Lower leg skin (tissue), 3 donors: ENCODE measurements around the gene STX1B.

Experiments
- CTCF ChIP-seq, 3 donors: fragments of 450-650 bp; IDR thresholded peaks; one replicate each; pipeline ENCODE4 v1.5.1; 2016; ENCODE audit warnings: antibody characterized with exemption in 3 of 3, mild to moderate bottlenecking in 3 of 3, moderate library complexity in 2 of 3
- POLR2A ChIP-seq, 2 donors: fragments of 450-650 bp; IDR thresholded peaks; one replicate each; pipeline ENCODE4 v1.6.1; 2016 to 2017; ENCODE audit warnings: antibody characterized with exemption in 2 of 2, mild to moderate bottlenecking in 1 of 2, moderate library complexity in 1 of 2

- TF ChIP-seq CTCF (IDR thresholded peaks at IDR 0.05): no peak
- no peak for TF ChIP-seq POLR2A (IDR thresholded peaks at IDR 0.05)
Measured at GRCh38 chr16:30997725-30998711, 12.4 kb downstream of the STX1B start.
